IMR-90 (cell line): Measurements from ENCODE around the gene ATP2A3. TPM values are rescaled to one million over a fixed set of nuclear protein-coding genes. Genes with fewer than 3 reads are reported as not detected.

Experiments
- ATAC-seq: fragments of 200-7000 bp; cut with Tn5 transposase; 2 replicates; pipeline ENCODE4 v1.9.1; 2020; ENCODE audit warnings: low read depth, mild to moderate bottlenecking, moderate library complexity
- BruUV-seq: library from RNA; stranded (reverse); fragments of 400-500 nt; replicated peaks from 2 replicates; lab custom pipeline; 2021; lab: Mats Ljungman, UMichigan
- CTCF ChIA-PET: fragments of 300-600 bp; formaldehyde crosslinking; extraction: SDS; loops from one replicate; lab custom pipeline; 2021; ENCODE audit warnings: antibody characterized with exemption; lab: Yijun Ruan, JAX
- POLR2A ChIA-PET: fragments of 300-600 bp; sonication (Branson Sonifier 250); formaldehyde crosslinking; loops from one replicate; lab custom pipeline; 2022; ENCODE audit warnings: antibody characterized with exemption; ENCODE audit not compliant: unreplicated experiment; lab: Charles Lee
- DNase-seq: peaks from one replicate; pipeline ENCODE4 v3.0.0; 2013
- H2AFZ ChIP-seq: replicated peaks from 2 replicates; pipeline ENCODE3; 2013; ENCODE audit warnings: low read length, mild to moderate bottlenecking; ENCODE audit not compliant: poor library complexity
- H2AK5ac ChIP-seq: 2 replicates; pipeline ENCODE4 v1.6.1; 2013; ENCODE audit warnings: low read depth, low read length, inconsistent platforms
- H2AK9ac ChIP-seq: replicated peaks from 2 replicates; pipeline ENCODE3; 2013; ENCODE audit warnings: mild to moderate bottlenecking, low read depth, low read length, moderate library complexity; ENCODE audit not compliant: poor library complexity
- H2BK120ac ChIP-seq: 2 replicates; pipeline ENCODE4 v1.6.1; 2013; ENCODE audit warnings: low read depth, low read length, inconsistent platforms
- H2BK15ac ChIP-seq: 3 replicates; pipeline ENCODE4 v1.6.1; 2013; ENCODE audit warnings: low read depth, low read length, inconsistent platforms
- H2BK20ac ChIP-seq: 2 replicates; pipeline ENCODE4 v1.6.1; 2013; ENCODE audit warnings: low read depth, mild to moderate bottlenecking, inconsistent platforms, low read length, moderate library complexity
- H2BK5ac ChIP-seq: 2 replicates; pipeline ENCODE4 v1.6.1; 2013; ENCODE audit warnings: mild to moderate bottlenecking, low read depth, low read length, inconsistent platforms; ENCODE audit not compliant: poor library complexity, severe bottlenecking
- H3K14ac ChIP-seq: replicated peaks from 2 replicates; pipeline ENCODE4 v1.6.1; 2013; ENCODE audit warnings: low read depth, low read length, inconsistent platforms
- H3K18ac ChIP-seq: 2 replicates; pipeline ENCODE4 v1.6.1; 2013; ENCODE audit warnings: low read depth, low read length, control low read depth
- H3K23ac ChIP-seq: 2 replicates; pipeline ENCODE4 v1.6.1; 2013; ENCODE audit warnings: low read depth, low read length, inconsistent platforms
- H3K27ac ChIP-seq: 2 replicates; pipeline ENCODE4 v1.5.1; 2013; ENCODE audit warnings: mild to moderate bottlenecking, control low read depth, low read length; ENCODE audit not compliant: insufficient read depth
- H3K27me3 ChIP-seq: 2 replicates; pipeline ENCODE4 v1.6.1; 2013; ENCODE audit warnings: low read length; ENCODE audit not compliant: control insufficient read depth, insufficient read depth
- H3K36me3 ChIP-seq: 2 replicates; pipeline ENCODE4 v1.6.1; 2013; ENCODE audit warnings: low read length, mixed read lengths; ENCODE audit not compliant: control insufficient read depth, insufficient read depth
- H3K4ac ChIP-seq: 2 replicates; pipeline ENCODE4 v1.6.1; 2013; ENCODE audit warnings: low read depth, low read length, inconsistent platforms
- H3K4me1 ChIP-seq: 2 replicates; pipeline ENCODE4 v1.6.1; 2013; ENCODE audit warnings: low read length, mixed read lengths; ENCODE audit not compliant: control insufficient read depth, insufficient read depth
- H3K4me2 ChIP-seq: 2 replicates; pipeline ENCODE4 v1.6.1; 2013; ENCODE audit warnings: low read depth, mild to moderate bottlenecking, control low read depth, low read length, moderate library complexity
- H3K4me3 ChIP-seq: 2 replicates; pipeline ENCODE4 v1.5.1; 2013; ENCODE audit warnings: low read depth, mild to moderate bottlenecking, control low read depth, low read length, moderate library complexity; ENCODE audit not compliant: insufficient read depth
- H3K56ac ChIP-seq: 2 replicates; pipeline ENCODE4 v1.6.1; 2013; ENCODE audit warnings: low read length, inconsistent platforms; ENCODE audit not compliant: insufficient read depth; ENCODE audit errors: extremely low read depth
- H3K79me1 ChIP-seq, 2 experiments: 2 replicates each; pipeline ENCODE4 v1.6.1; 2013; ENCODE audit warnings: low read length in 2 of 2, inconsistent platforms in 1 of 2, low read depth in 1 of 2
- H3K9ac ChIP-seq: 2 replicates; pipeline ENCODE4 v1.6.1; 2013; ENCODE audit warnings: low read depth, low read length, control low read depth
- H3K9me1 ChIP-seq: 2 replicates; pipeline ENCODE4 v1.6.1; 2013; ENCODE audit warnings: low read length, inconsistent platforms; ENCODE audit not compliant: insufficient read depth
- H3K9me3 ChIP-seq: 2 replicates; pipeline ENCODE4 v1.6.1; 2013; ENCODE audit warnings: low read length; ENCODE audit not compliant: control insufficient read depth, insufficient read depth
- H4K20me1 ChIP-seq: 2 replicates; pipeline ENCODE4 v1.6.1; 2013; ENCODE audit warnings: low read length, inconsistent platforms; ENCODE audit not compliant: insufficient read depth
- H4K5ac ChIP-seq: 2 replicates; pipeline ENCODE4 v1.6.1; 2013; ENCODE audit warnings: mild to moderate bottlenecking, low read depth, low read length, control low read depth
- H4K8ac ChIP-seq, 2 experiments: 2 replicates each; pipeline ENCODE4 v1.6.1; 2013; ENCODE audit warnings: low read depth in 2 of 2, low read length in 2 of 2, control low read depth in 1 of 2, inconsistent platforms in 1 of 2
- H4K91ac ChIP-seq: 2 replicates; pipeline ENCODE4 v1.6.1; 2013; ENCODE audit warnings: low read depth, low read length, inconsistent platforms; ENCODE audit not compliant: insufficient read depth
- WGBS, 2 experiments: methylation state at CpG; one replicate each; pipeline versions ENCODE4 v1.1.5 to v1.1.7; 2013; ENCODE audit warnings: missing lambda C conversion rate in 2 of 2; ENCODE audit not compliant: insufficient read length in 1 of 2; ENCODE audit errors: extremely low coverage in 2 of 2; 5-methylcytosine and 5-hydroxymethylcytosine counted together
- dilution Hi-C: fragments of 300-500 bp; cut with HindIII; formaldehyde crosslinking; loops from one replicate; pipeline ENCODE4 v1.14.3; 2018; ENCODE audit warnings: low sequenced_read_pairs; ENCODE audit not compliant: unreplicated experiment
- in situ Hi-C: fragments of 300-500 bp; cut with MboI; formaldehyde crosslinking; loops from 3 replicates; pipeline ENCODE4 v1.14.3; 2019; ENCODE audit warnings: low sequenced_read_pairs, inconsistent platforms, mixed read lengths
- intact Hi-C: fragments of 100-400 bp; cut with micrococcal nuclease; formaldehyde crosslinking; loops from 2 replicates; pipeline ENCODE4 v1.10.0; 2022
- polyA plus RNA-seq, 3 experiments: library from polyadenylated mRNA; depleted of rRNA; stranded (reverse); fragments of >200 nt; gene quantifications; 2 replicates each; pipeline ENCODE4 v1.2.3, GENCODE V29; 2012; ENCODE audit warnings: low replicate concordance in 1 of 3
- total RNA-seq: library from RNA; depleted of rRNA; stranded (reverse); fragments of >200 nt; gene quantifications from 2 replicates; pipeline ENCODE4 v1.2.3, GENCODE V29; 2012
- TF ChIP-seq, protein P1 (sequence below): fragments of 150-350 bp; IDR thresholded peaks from 2 replicates; pipeline ENCODE4 v1.6.1; 2017; ENCODE audit warnings: mild to moderate bottlenecking, antibody characterized with exemption, low read length, low read depth
- TF ChIP-seq, protein P2 (sequence below): fragments of 150-350 bp; IDR thresholded peaks from 2 replicates; pipeline ENCODE4 v1.6.1; 2016; ENCODE audit warnings: low read depth, mild to moderate bottlenecking, low read length, moderate library complexity, borderline replicate concordance

Gene ATP2A3
- total and polyA plus RNA-seq, 2 of the 4 experiments (the other 2 are of a cell fraction): 0.18 to 0.63 TPM

DNA sequence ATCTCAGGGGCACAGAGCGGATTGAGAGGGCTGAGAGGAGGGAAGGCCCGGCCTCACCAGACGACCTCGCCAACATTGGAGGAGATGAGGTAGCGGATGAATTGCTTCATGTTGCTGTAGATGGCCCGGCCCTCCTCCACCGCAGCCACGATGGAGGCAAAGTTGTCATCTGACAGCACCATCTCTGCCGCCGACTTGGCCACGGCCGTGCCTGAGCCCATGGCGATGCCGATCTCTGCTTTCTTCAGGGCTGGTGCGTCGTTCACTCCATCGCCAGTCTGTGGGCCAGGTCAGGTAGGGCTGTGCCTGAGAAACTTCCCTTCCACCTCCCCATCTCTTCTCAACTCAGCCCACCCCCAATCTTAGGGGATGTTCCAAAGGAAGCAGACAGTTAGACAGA is 26.9 kb downstream of the ATP2A3 start:
- Histone ChIP-seq H3K9me3 (no peaks in the 10 kb centered on the region), H3K36me3 (no peaks in the 10 kb centered on the region), H2BK20ac (no peak overlapping the region), H3K4me3 (no peak overlapping the region), H3K9me1 (no peaks in the 10 kb centered on the region), H2BK120ac (no peak overlapping the region), H3K4me1 (0 out of 2 replicates have a peak, but pooled peaks cover 1% of the 10 kb centered on the region), H3K4me2 (no peak overlapping the region), H4K91ac (no peak overlapping the region), H3K27me3 (no peaks in the 10 kb centered on the region), H3K9ac (no peak overlapping the region), H2BK5ac (no peak overlapping the region), H3K4ac (no peak overlapping the region), H3K79me1 (no peaks in the 10 kb centered on the region), H2AK9ac (no peak overlapping the region), H3K56ac (no peak overlapping the region), H4K5ac (no peak overlapping the region), H3K18ac (no peak overlapping the region), H4K8ac (no peak overlapping the region), H4K20me1 (no peaks in the 10 kb centered on the region), H3K23ac (no peak overlapping the region), H2AFZ (peak overlapping the region; percentile 51), H3K14ac (no peak overlapping the region), H2BK15ac (no peak overlapping the region), H3K27ac (no peak overlapping the region), H2AK5ac (peak overlapping the region; percentile 28; the same call in 1 of the 2 replicates)
- no peak for DNase-seq
- dilution Hi-C loops (no loop called here), in situ Hi-C loops (no loop called here), intact Hi-C loops (loop anchor here (5.0 kb wide), 1 partner anchor 115 kb away; no protein-coding TSS in a partner anchor)
- CTCF ChIA-PET: no interaction called here
- TF ChIP-seq, protein P1, sequence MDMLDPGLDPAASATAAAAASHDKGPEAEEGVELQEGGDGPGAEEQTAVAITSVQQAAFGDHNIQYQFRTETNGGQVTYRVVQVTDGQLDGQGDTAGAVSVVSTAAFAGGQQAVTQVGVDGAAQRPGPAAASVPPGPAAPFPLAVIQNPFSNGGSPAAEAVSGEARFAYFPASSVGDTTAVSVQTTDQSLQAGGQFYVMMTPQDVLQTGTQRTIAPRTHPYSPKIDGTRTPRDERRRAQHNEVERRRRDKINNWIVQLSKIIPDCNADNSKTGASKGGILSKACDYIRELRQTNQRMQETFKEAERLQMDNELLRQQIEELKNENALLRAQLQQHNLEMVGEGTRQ: no peak
- TF ChIP-seq, protein P2, sequence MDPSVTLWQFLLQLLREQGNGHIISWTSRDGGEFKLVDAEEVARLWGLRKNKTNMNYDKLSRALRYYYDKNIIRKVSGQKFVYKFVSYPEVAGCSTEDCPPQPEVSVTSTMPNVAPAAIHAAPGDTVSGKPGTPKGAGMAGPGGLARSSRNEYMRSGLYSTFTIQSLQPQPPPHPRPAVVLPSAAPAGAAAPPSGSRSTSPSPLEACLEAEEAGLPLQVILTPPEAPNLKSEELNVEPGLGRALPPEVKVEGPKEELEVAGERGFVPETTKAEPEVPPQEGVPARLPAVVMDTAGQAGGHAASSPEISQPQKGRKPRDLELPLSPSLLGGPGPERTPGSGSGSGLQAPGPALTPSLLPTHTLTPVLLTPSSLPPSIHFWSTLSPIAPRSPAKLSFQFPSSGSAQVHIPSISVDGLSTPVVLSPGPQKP: no peak
- POLR2A ChIA-PET: no interaction called here
- ATAC-seq: no peak
- BruUV-seq: no TSS peak
- 94% methylated on average over 7 of the region's 17 CpGs; no CpG with 5 or more reads in 1 of the 2 experiments for WGBS, 2 experiments
